ENCODE data around the gene CENPP. TPM values are rescaled to one million over a fixed set of nuclear protein-coding genes. Genes with fewer than 3 reads are reported as not detected.

Gene CENPP
- total RNA-seq, 2 donors from 2014 or later = 1.9 to 6.8 TPM

DNA sequence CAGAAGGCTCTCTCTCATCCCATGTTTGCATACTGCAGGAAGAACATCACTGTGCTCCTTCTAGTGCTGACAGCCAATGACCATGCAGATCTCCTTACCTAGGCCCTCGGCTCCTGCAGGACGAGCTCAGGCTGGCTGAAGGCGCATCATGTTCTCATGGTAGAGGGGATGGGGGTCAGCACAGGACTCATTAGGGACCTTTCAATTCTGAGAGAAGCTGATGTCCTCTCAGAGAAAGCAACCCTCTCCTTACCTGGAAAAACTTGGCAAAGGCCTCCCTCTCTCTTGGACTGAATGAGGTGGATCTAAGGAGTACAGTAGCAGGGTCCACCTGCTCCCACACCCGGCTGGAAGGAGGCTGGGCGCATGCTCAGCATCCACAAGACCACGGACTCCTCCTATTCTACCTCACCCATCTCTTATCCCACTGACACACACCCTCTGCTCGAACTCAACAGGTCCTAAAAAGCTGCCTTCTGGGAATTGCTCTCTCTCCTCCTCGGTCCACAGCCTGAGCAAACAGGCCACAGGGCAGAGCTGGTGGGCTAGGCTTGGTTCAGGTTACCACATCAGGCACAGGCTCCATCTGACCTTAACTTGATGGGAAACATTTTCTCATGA lies 341.3 kb downstream of the CENPP start:
- no peak overlapping the region for H3K27ac Mint-ChIP-seq
- DNase-seq = no peak

DNA sequence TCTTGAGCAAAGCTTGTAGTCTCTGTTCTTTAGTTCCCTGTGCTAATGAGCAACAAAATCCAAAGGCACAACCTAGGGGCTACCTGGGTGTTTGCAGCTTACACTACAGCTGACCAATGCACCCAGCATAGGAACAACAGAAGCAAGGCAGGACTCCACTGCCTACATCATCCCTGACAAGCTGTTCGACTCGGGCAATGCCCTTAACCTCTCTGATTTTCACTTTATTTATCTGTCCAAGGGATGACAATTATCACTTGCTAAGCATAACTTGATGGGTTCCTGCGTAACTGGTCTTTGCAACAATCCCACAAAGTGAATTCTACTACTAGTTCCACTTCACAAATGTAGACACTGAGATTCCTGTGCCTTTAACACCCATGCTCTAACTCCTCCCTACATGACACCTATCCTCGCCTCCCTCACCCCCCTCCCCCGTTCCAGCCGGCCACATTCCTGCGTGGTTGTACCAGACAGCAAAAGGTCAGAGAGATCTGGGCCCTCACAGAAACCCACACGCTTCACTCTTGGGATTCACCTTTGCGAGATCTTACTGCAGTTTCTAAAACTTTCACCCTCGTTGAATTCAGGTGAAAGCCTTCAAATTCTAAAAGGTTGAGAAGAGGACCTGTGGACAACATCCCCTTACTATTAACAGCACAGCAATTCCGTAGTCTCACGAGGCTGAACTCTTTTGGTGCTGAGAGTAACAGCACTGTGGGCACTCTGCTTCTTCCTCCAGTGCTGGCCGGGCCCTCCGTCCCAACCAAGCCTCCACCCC lies 343.2 kb downstream of the CENPP start:
- Mint-ChIP-seq H3K27me3 (no peaks in the 10 kb centered on the region), H3K36me3 (ENCODE audit: low read depth) (peaks cover 4% of the 10 kb centered on the region), H3K4me1 (peaks cover 30% of the 10 kb centered on the region), H3K4me3 (peak overlapping the region; percentile 89), H3K27ac (peak overlapping the region; percentile 93)
- ATAC-seq = no peak
- no peak for DNase-seq
- no peaks in the 10 kb centered on the region for H3K9me3 ChIP-seq (ENCODE audit: control insufficient read depth, low read length, poor library complexity, severe bottlenecking)

More for the DNA sequence above, 341.3 kb downstream of the CENPP start:
- H3K4me3 Mint-ChIP-seq = peak overlapping the region; percentile 52
- H3K9me3 ChIP-seq (ENCODE audit: control insufficient read depth, low read length, poor library complexity, severe bottlenecking) = no peaks in the 10 kb centered on the region
- no peaks in the 10 kb centered on the region for H3K27me3 Mint-ChIP-seq
- H3K4me1 Mint-ChIP-seq = peaks cover 31% of the 10 kb centered on the region
- H3K36me3 Mint-ChIP-seq (ENCODE audit: low read depth) = peaks cover 4% of the 10 kb centered on the region
- ATAC-seq = no peak

DNA sequence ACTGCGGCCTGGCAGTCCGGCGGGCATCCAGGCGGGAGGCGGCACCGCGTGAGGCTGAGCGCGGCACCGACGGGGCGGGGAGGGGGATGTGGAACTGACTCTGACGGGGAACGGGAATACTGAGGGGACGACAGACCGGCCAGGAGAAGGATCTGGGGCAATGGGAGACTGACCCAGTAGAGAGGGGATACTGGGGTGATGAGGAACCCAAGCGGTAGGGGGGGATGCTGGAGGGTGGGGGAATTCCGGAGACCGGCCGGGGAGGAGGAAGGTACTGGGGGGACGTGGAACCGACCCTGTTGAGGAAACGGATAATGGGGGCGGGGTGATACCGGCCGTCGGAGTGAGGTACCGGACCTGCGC lies 343.8 kb downstream of the CENPP start:
- peaks cover 4% of the 10 kb centered on the region for H3K36me3 Mint-ChIP-seq (ENCODE audit: low read depth)
- DNase-seq = peak in 1 of 3 donors; percentile 19
- peak overlapping the region; percentile 93 for H3K27ac Mint-ChIP-seq
- H3K9me3 ChIP-seq (ENCODE audit: control insufficient read depth, low read length, poor library complexity, severe bottlenecking) = no peaks in the 10 kb centered on the region
- H3K4me3 Mint-ChIP-seq = peak overlapping the region; percentile 89
- no peaks in the 10 kb centered on the region for H3K27me3 Mint-ChIP-seq
- H3K4me1 Mint-ChIP-seq = peaks cover 30% of the 10 kb centered on the region
- peak; percentile 12 for ATAC-seq

Other genes starting within 250 kb of the CENPP start
- gene SPTLC1, start 210.5 kb upstream of the CENPP start, total RNA-seq = 10 to 100 TPM; 40.0 to 42.0 TPM
- gene IARS1, start 32.3 kb upstream of the CENPP start, total RNA-seq = 10 to 100 TPM; 68.5 to 75.8 TPM
- 10 to 100 TPM; 61.0 to 61.1 TPM for gene NOL8, start 603 bp upstream of the CENPP start, total RNA-seq
- under 1 TPM in 1 of 2 donors, not detected in 1; 0.52 TPM for gene OGN, start 78.6 kb downstream of the CENPP start, total RNA-seq
- gene OMD, start 98.5 kb downstream of the CENPP start, total RNA-seq = not detected
- gene ASPN, start 156.6 kb downstream of the CENPP start, total RNA-seq = not detected
- gene ECM2, start 210.0 kb downstream of the CENPP start, total RNA-seq = not detected

Measured in T-helper 17 cell (primary cell).